A673 (cell line): ENCODE data around the gene CREB5. TPM values are rescaled to one million over a fixed set of nuclear protein-coding genes. Genes with fewer than 3 reads are reported as not detected.

ENCODE experiments used
- BruUV-seq: library from RNA; stranded (reverse); fragments of 400-500 nt; replicated peaks from 2 replicates; lab custom pipeline; 2021; lab: Mats Ljungman, UMichigan
- CTCF ChIA-PET: fragments of 300-600 bp; sonication (Branson Sonifier 250); formaldehyde crosslinking; loops from one replicate; lab custom pipeline; 2022; ENCODE audit warnings: antibody characterized with exemption; lab: Charles Lee
- POLR2A ChIA-PET: fragments of 300-600 bp; sonication (Branson Sonifier 250); formaldehyde crosslinking; loops from one replicate; lab custom pipeline; 2022; ENCODE audit warnings: antibody characterized with exemption; ENCODE audit not compliant: low non-redundant PET; lab: Charles Lee
- DNase-seq: peaks from one replicate; pipeline ENCODE4 v3.0.0-alpha.2; 2015; ENCODE audit warnings: low spot score
- H3K27ac ChIP-seq: fragments of 200-600 bp; sonication (generic); 2 replicates; pipeline ENCODE4 v1.5.1; 2016; ENCODE audit warnings: mixed run types, low read depth, mild to moderate bottlenecking, mixed read lengths, antibody characterized with exemption, low read length; ENCODE audit not compliant: poor library complexity, severe bottlenecking
- H3K27me3 ChIP-seq: fragments of 200-600 bp; sonication (generic); replicated peaks from 2 replicates; pipeline ENCODE4 v1.6.1; 2017; ENCODE audit warnings: mixed run types, low read depth, mild to moderate bottlenecking, mixed read lengths, antibody characterized with exemption, low read length; ENCODE audit not compliant: insufficient read depth, poor library complexity
- H3K36me3 ChIP-seq: fragments of 200-600 bp; sonication (generic); 2 replicates; pipeline ENCODE4 v1.6.1; 2016; ENCODE audit warnings: mixed run types, mild to moderate bottlenecking, mixed read lengths, antibody characterized with exemption, low read length; ENCODE audit not compliant: insufficient read depth, poor library complexity, severe bottlenecking
- H3K4me1 ChIP-seq: fragments of 200-600 bp; sonication (generic); 2 replicates; pipeline ENCODE4 v1.6.1; 2017; ENCODE audit warnings: mixed run types, mild to moderate bottlenecking, mixed read lengths, antibody characterized with exemption, low read length; ENCODE audit not compliant: insufficient read depth, poor library complexity, severe bottlenecking
- H3K4me3 ChIP-seq: fragments of 200-600 bp; sonication (generic); 2 replicates; pipeline ENCODE4 v1.5.1; 2016; ENCODE audit warnings: low read depth, mixed run types, mild to moderate bottlenecking, mixed read lengths, low read length; ENCODE audit not compliant: poor library complexity, severe bottlenecking
- H3K9me3 ChIP-seq: fragments of 200-600 bp; sonication (generic); 2 replicates; pipeline ENCODE4 v1.6.1; 2016; ENCODE audit warnings: mixed run types, low read depth, mild to moderate bottlenecking, mixed read lengths, antibody characterized with exemption, low read length; ENCODE audit not compliant: poor library complexity, severe bottlenecking
- CTCF ChIP-seq: fragments of 300-800, 200-600 bp; sonication (generic); conservative IDR thresholded peaks from 2 replicates; pipeline ENCODE4 v1.5.1; 2017; ENCODE audit warnings: low read depth, mild to moderate bottlenecking, antibody characterized with exemption, low read length, moderate library complexity, mixed read lengths
- EZH2 ChIP-seq: fragments of 200-600 bp; sonication (generic); IDR thresholded peaks from 2 replicates; pipeline ENCODE4 v1.6.1; 2017; ENCODE audit warnings: borderline replicate concordance, low read depth, mild to moderate bottlenecking, mixed read lengths, antibody characterized with exemption, low read length; ENCODE audit not compliant: poor library complexity, severe bottlenecking
- intact Hi-C: fragments of 100-400 bp; cut with micrococcal nuclease; formaldehyde crosslinking; loops from one replicate; pipeline ENCODE4 v1.10.0; 2022; ENCODE audit not compliant: unreplicated experiment
- total RNA-seq: library from RNA; stranded (reverse); gene quantifications from 2 replicates; pipeline ENCODE4 v1.2.3, GENCODE V29; 2021

Gene CREB5
- total RNA-seq, 1 experiment from 2014 or later, result 10.3 TPM

- Histone ChIP-seq H3K36me3 (no peaks in the 10 kb centered on the region), H3K27me3 (no peaks in the 10 kb centered on the region), H3K9me3 (no peaks in the 10 kb centered on the region), H3K27ac (no peak overlapping the region), H3K4me3 (no peak overlapping the region), H3K4me1 (no peaks in the 10 kb centered on the region)
- no peak for DNase-seq
- intact Hi-C loops, result no loop called here
- no peak for TF ChIP-seq CTCF
- TF ChIP-seq EZH2, result no peak
- no TSS peak for BruUV-seq
- ChIA-PET CTCF (no interaction called here), POLR2A (interaction anchor here (0.6 kb wide), 1 partner anchor 135 kb away, joined by 3 read pairs; no protein-coding TSS in a partner anchor)
These were observed 418.5 kb downstream of the CREB5 start for GRCh38 chr7:28830846-28831245.

GRCh38 chr7:28832669-28833068, 420.4 kb downstream of the CREB5 start:
- no peak for DNase-seq
- H3K36me3 ChIP-seq, result no peaks in the 10 kb centered on the region
- no peak for TF ChIP-seq EZH2
- TF ChIP-seq CTCF, result no peak
- H3K4me1 ChIP-seq, result no peaks in the 10 kb centered on the region
- H3K4me3 ChIP-seq, result no peak overlapping the region
- no peaks in the 10 kb centered on the region for H3K27me3 ChIP-seq
- H3K9me3 ChIP-seq, result no peaks in the 10 kb centered on the region
- no peak overlapping the region for H3K27ac ChIP-seq
- intact Hi-C loops, result no loop called here
- no TSS peak for BruUV-seq
- ChIA-PET POLR2A (no interaction called here), CTCF (no interaction called here)

- H3K36me3 ChIP-seq, result no peaks in the 10 kb centered on the region
- no peak for DNase-seq
- H3K27ac ChIP-seq, result no peak overlapping the region
- H3K4me1 ChIP-seq, result no peaks in the 10 kb centered on the region
- no peaks in the 10 kb centered on the region for H3K27me3 ChIP-seq
- H3K4me3 ChIP-seq, result no peak overlapping the region
- BruUV-seq, result no TSS peak
- no peak for TF ChIP-seq EZH2
- no peak for TF ChIP-seq CTCF
- ChIA-PET CTCF (no interaction called here), POLR2A (no interaction called here)
- H3K9me3 ChIP-seq, result no peaks in the 10 kb centered on the region
- intact Hi-C loops, result no loop called here
These were observed 423.5 kb downstream of the CREB5 start for GRCh38 chr7:28835800-28836199.
